ENCODE measurements around the gene FRMD5.

FRMD5 gene

GRCh38 chr15:43920815-43921214, 274.3 kb downstream of the FRMD5 start:
- DNase-seq: no peak

GRCh38 chr15:43920254-43920600, 274.8 kb downstream of the FRMD5 start:
- DNase-seq: no peak

DNA sequence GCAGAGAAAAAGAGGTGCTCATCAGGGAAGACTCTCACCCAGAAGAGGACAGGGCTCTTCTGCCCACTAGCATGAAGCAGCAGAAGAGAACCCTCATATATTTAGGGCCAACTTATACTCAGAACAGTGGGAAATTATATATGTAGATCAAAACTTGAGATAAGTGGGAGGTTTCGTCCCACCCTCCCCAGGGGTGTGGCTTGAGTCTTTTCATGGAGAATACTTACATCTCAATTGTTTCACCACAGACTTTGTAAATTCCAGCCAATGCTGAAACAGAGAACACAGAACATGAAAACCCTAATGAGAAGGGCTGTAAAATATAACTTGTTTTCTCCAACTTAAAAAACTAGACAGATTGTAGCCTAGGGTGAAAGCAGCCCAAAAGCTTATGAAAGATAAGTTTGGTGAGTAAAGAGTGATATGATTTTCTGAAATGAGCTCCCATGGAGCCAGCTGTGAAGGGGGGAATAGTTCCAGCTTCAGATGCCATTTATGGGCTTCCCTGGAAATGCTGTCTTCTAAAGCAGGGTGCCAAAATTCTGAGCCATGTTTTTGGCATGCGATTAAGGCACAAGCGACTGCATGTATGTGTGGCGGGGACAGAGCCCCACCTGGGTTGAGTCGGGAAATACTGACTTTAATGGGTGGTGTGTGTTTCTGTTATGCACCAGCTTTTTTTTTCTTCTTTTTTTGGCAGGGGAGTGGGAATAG, 275.4 kb downstream of the FRMD5 start:
- DNase-seq: no peak

DNA sequence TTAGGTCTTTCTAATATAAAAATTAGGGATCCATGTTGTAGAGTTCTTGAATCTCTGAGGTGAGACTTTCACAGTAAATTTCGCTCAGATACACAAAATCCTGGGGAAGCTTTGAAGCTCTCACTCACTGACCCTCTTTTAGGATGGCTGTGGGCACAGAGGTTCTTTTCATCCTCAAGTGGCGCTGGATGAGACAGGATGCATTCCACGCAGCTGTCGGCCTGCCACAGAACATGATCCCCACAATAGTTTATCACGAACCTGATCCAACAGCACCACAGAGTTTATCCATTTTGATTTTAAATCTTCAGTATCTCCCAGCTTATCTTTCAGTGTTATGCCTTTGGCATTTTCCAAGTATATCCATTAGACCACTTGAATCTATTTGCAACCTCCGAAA, 276.4 kb downstream of the FRMD5 start:
- no peak for DNase-seq

GRCh38 chr15:43916326-43916660, 278.8 kb downstream of the FRMD5 start:
- DNase-seq: no peak

- DNase-seq: peak; percentile 30
These were observed 279.3 kb downstream of the FRMD5 start for GRCh38 chr15:43915631-43916325.

- no peak for DNase-seq
These were observed 281.1 kb downstream of the FRMD5 start for GRCh38 chr15:43913941-43914340.

DNA sequence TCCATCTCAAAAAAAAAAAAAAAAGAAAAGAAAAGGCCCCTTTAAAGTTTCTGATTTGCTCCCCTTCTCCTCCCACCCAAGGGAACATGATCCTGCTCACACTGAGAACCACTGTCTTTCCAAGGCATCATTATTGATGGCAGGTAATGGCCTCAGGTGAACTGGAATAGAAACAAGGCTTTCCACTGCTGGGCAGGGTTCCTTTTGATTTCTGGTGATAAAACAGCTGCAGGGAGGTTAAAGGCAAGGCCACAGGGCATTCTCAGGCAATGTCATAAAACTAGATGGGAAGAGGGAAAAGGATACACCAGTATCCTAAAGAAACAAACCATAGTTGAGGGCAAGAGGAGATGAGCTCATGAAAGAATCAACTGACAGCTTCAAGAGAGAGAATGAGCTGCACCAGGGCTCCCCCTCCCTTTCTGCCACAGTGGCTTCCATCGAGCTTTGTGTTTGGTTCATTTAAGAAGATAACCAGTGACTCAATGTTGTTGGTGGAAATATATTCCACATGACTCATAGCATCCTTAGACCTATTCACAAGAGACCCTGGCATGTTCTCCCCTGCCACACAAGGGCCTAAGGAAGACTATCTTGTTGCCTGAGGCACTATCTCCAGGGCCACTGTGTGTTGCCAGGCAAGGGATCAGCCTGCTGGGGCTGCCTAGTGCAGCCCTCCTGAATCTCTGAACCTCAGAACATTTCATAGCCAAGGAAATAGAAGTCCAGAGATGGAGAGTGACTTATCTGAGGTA, 281.9 kb downstream of the FRMD5 start:
- no peak for DNase-seq

GRCh38 chr15:43912208-43912607, 282.9 kb downstream of the FRMD5 start:
- no peak for DNase-seq

GRCh38 chr15:43911235-43911781, 283.8 kb downstream of the FRMD5 start:
- DNase-seq: peak; percentile 67

DNA sequence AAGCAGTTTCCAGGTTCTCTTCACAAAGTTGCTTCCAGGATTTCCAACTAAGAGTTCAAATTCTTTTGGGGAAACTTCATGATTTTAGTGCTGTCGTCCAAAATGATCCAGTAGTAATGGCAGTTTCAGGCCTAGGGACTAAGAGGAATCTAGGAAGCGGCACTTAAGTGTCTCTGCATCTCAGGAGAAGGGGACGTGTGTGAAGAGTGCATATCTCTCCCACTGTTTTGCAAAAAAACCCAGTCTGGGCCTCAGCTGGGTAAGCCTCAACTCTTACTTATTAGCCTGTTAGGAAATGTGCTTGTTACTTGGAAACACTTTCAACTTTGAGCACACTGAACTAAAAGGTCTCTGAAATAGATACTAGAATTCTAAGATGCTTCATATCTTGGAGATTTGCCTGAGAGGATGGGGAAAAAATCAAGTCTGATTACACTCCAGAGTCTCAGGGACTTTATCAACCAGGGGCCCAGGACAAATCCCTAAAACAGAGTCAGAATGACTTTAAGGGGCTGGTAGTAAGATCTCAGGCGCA, 286.5 kb downstream of the FRMD5 start:
- no peak for DNase-seq

- DNase-seq: no peak
These were observed 289.3 kb downstream of the FRMD5 start for GRCh38 chr15:43905755-43906154.

DNA sequence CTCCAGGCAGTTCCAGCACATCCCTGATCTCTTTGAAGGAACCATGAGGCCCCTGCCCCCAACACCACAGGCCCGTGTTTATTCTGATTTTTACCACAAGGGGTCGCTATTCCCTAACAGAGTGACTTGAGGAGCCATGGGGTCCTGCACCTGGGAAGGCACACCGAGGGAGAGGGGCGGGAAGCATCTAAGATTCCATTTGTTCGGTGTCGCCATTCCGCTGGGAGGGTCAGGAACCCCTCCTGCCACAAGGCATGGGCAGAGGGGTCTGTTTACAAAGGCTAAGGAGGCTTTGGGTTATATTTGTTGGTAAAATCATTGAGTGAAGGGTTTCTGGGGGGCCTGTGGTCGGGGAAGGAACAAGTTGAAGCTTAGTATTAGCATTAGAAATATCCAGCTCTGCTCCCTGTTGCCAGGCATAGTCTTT, 291.2 kb downstream of the FRMD5 start:
- DNase-seq: peak; percentile 64

GRCh38 chr15:43901495-43901894, 293.6 kb downstream of the FRMD5 start:
- DNase-seq: no peak

DNA sequence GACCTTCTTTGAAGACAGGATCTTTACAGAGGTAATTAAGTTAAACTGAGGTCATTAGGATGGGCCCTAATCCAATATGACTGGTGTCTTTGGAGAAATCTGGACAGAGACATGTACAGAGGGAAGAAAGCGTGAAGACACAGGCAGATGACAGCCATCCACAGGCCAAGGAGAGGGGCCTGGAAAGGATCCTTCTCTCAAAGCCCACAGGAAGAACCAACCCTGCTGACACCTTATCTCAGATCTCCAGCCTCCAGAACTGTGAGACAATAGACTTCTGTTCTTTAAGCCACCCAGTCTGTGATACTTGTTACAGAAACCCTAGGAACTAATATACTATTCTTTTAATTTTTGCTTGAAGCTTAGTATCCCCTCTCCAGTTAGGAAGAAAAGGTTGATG, 294.1 kb downstream of the FRMD5 start:
- DNase-seq: no peak

DNA sequence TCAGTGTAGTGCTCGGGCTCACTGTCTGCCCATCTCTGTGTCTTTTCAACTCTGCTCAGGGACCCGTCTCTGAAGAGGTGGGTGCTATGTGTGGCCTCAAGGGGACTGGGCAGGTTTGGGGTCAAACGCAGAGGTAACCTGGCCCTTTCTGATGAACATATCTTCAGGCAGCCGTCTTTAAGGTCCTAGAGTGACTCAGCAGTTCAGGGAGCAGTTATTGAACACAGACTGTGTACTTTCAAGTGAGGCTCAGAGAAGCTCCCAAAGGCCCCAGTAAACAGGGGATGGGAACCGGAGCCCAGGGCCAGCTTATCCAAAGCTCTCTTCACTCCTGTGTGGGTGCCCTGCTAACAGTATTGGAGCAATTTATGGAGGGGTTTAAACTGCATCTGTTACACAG, 295.1 kb downstream of the FRMD5 start:
- DNase-seq: no peak

DNA sequence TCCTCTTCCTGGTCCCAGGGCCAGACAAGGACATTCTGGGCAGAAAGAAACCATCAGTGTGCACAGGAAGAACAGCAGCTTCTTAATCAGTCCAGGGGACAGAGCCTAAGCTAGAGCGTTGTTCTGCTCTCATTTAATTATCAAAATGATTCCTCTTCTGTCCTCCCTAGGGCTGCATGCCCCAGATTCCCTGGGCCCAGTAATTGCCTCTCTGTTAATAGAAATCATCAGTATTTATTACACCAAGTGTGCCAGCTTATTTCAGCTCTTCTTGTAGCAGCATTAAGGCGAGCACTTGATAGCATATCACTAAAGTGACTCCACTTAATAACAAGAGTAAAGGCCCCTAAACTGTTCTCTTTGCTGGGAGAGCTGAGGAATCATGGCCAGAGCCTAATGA, 296.2 kb downstream of the FRMD5 start:
- DNase-seq: no peak

- no peak for DNase-seq
These were observed 298.5 kb downstream of the FRMD5 start for GRCh38 chr15:43896543-43896942.

GRCh38 chr15:43895586-43895985, 299.5 kb downstream of the FRMD5 start:
- no peak for DNase-seq

- DNase-seq: no peak
These were observed 301.1 kb downstream of the FRMD5 start for GRCh38 chr15:43893956-43894355.

DNA sequence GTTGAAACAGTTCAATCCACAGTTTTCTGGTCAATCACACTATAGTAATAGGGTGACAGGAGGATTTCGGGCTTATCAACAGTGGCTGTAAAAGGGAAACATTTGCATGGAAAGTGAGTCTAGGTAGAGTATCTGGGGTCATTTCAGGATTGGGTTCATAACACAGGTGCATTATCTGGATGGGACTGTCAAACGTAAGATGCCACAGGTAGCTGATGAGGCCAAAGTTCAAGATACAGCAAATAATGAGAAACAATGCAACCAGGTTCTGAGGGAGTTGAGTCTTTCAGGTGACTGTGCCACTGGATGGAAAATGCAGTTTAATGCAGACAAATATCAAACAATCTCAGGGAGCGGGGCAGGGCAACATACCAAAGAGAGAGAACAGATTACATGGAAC, 306.0 kb downstream of the FRMD5 start:
- no peak for DNase-seq

DNA sequence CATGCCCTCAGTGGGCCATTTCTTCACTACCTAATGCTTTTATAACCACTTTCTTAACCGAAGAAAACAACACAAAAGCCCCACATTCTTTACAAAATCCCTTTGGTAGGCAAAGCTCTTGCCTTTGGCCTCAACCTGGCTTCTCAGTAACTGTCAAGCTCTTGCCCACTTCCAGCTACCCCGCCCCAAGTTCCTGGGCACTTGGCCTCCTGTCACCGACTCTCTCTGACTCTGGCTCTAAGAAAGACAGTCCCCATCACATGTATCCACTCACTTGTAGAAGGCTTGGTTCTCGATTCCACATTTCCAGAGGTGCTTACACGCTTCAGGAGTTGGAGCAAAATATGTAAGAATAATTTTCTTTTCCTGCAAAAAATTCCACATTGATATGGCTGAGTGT, 307.2 kb downstream of the FRMD5 start:
- DNase-seq: no peak

- no peak for DNase-seq
These were observed 308.5 kb downstream of the FRMD5 start for GRCh38 chr15:43886558-43886957.

DNA sequence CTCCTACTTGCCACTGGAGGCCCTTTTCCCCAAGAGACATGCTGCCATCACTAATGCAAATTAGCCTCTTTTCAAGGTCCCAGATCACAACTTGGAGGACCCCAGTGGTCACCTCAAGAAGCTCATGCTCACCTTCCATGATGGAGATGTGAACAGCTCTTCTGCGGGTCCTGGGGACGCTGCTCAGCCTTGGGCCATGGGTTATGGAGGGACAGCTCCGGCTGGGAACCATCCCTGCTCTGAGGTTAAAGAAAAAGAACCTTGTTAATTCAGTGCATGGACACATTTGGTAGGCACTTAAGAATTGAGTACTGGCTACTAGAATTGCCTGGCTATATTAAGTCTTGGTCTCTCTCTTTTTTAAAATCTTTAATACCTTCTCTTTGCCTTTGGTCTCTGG, 311.5 kb downstream of the FRMD5 start:
- DNase-seq: no peak

Measured in right hindlimb (tissue), 1 donor.